AG09309 (cell line): Measurements from ENCODE around the gene HMGCS2.

Experiments
- DNase-seq: peaks from one replicate; pipeline ENCODE4 v3.0.0-alpha.2; 2010; ENCODE audit warnings: low read depth
- H3K4me3 ChIP-seq: 2 replicates; pipeline ENCODE4 v1.5.1; 2011; ENCODE audit warnings: mild to moderate bottlenecking, low read depth, low read length, moderate library complexity; ENCODE audit not compliant: control insufficient read depth
- CTCF ChIP-seq: IDR thresholded peaks from 2 replicates; pipeline ENCODE4 v1.5.1; 2011; ENCODE audit warnings: mild to moderate bottlenecking, low read depth, low read length, inconsistent platforms; ENCODE audit not compliant: insufficient read depth, control insufficient read depth; ENCODE audit errors: missing control alignments

The HMGCS2 gene

GRCh38 chr1:119811387-119811786 is 42.7 kb upstream of the HMGCS2 start, which contains the start of gene REG4:
REG4 (minus strand) TSS chr1:119811460; CDS start chr1:119808769, 2,691 bp downstream.
- DNase-seq = no peak
- no peak for TF ChIP-seq CTCF
- H3K4me3 ChIP-seq = no peak within 1 kb of the TSS

GRCh38 chr1:119808972-119809550 is 40.4 kb upstream of the HMGCS2 start:
- DNase-seq = no peak
- H3K4me3 ChIP-seq = no peak overlapping the region
- TF ChIP-seq CTCF = peak; percentile 92

- no peak for DNase-seq
- no peak for TF ChIP-seq CTCF
Measured at GRCh38 chr1:119808491-119808890, 39.8 kb upstream of the HMGCS2 start.

GRCh38 chr1:119806489-119806888 is 37.8 kb upstream of the HMGCS2 start:
- TF ChIP-seq CTCF = no peak
- H3K4me3 ChIP-seq = no peak overlapping the region
- DNase-seq = no peak

More at GRCh38 chr1:119808491-119808890, 39.8 kb upstream of the HMGCS2 start:
- H3K4me3 ChIP-seq = no peak overlapping the region

GRCh38 chr1:119805746-119806145 is 37.0 kb upstream of the HMGCS2 start:
- DNase-seq = no peak
- TF ChIP-seq CTCF = no peak
- no peak overlapping the region for H3K4me3 ChIP-seq

GRCh38 chr1:119805247-119805646 is 36.5 kb upstream of the HMGCS2 start:
- no peak overlapping the region for H3K4me3 ChIP-seq
- no peak for DNase-seq
- TF ChIP-seq CTCF = no peak
